Stomach smooth muscle (tissue), 2 donors: Measurements from ENCODE around the gene MSRB2.
A peak's percentile ranks its signal among the peaks of the same experiment; 100 is the strongest.
"Not testable (repeated sequence)": the region's sequence is repeated elsewhere in the genome, so short reads cannot be mapped to it uniquely, and the experiment has no call there.

Experiments used
- H3K27ac ChIP-seq: one replicate; pipeline ENCODE4 v1.7.0; 2013; ENCODE audit warnings: mild to moderate bottlenecking, low read length, inconsistent platforms
- H3K27me3 ChIP-seq, 2 donors: one replicate each; pipeline ENCODE4 v1.7.0; 2013; ENCODE audit warnings: low read length in 2 of 2; ENCODE audit not compliant: insufficient read depth in 2 of 2, control insufficient read depth in 1 of 2
- H3K36me3 ChIP-seq, 2 donors: one replicate each; pipeline ENCODE4 v1.7.0; 2013; ENCODE audit warnings: low read length in 2 of 2; ENCODE audit not compliant: control insufficient read depth in 2 of 2, insufficient read depth in 2 of 2
- H3K4me1 ChIP-seq: one replicate; pipeline ENCODE4 v1.7.0; 2013; ENCODE audit warnings: low read length; ENCODE audit not compliant: control insufficient read depth, insufficient read depth
- H3K4me3 ChIP-seq, 2 donors: one replicate each; pipeline ENCODE4 v1.7.0; 2013; ENCODE audit warnings: low read length in 2 of 2
- H3K9ac ChIP-seq, 2 donors: one replicate each; pipeline ENCODE4 v1.7.0; 2013; ENCODE audit warnings: low read length in 2 of 2, mild to moderate bottlenecking in 1 of 2
- H3K9me3 ChIP-seq, 2 donors: one replicate each; pipeline ENCODE4 v1.7.0; 2013; ENCODE audit warnings: low read length in 2 of 2; ENCODE audit not compliant: control insufficient read depth in 2 of 2
- donor health status: healthy.
- donor health status: Pancreatic carcinoma.

Gene MSRB2

DNA sequence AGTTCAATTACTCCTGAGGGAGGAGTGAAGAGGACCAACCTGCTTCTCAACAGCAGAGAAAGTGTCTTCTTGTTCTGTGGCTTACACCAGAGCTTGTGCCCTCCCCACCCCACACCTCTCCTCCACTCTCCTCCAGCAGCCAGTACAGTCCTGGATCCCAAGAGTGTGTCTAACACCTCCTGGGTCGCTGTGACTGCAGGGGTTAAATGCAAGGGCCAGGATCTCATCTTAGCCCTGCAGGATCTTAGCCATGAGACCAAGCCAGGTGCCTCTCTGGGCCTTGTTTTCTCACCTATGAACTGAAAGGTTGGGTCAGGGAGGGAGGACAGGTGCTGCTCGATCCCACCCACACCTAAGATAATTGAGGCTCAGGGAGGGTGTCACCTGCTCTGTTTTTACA is 34.5 kb upstream of the MSRB2 start:
- no peaks in the 10 kb centered on the region for H3K27me3 ChIP-seq
- no peak overlapping the region for H3K4me3 ChIP-seq
- H3K9ac ChIP-seq, result no peak overlapping the region
- H3K27ac ChIP-seq, result no peak overlapping the region
- peaks cover 0 to 2% of the 10 kb centered on the region in 2 donors for H3K9me3 ChIP-seq
- H3K4me1 ChIP-seq, result peaks cover 5% of the 10 kb centered on the region
- H3K36me3 ChIP-seq, result no peaks in the 10 kb centered on the region

- peak overlapping the region; percentile 40 to 47 for H3K4me3 ChIP-seq
- no peaks in the 10 kb centered on the region for H3K36me3 ChIP-seq
- H3K9ac ChIP-seq, result no peak overlapping the region
Observed at GRCh38 chr10:23063045-23063972, 32.1 kb upstream of the MSRB2 start.

GRCh38 chr10:23063973-23064812 is 31.2 kb upstream of the MSRB2 start:
- H3K36me3 ChIP-seq, result no peaks in the 10 kb centered on the region
- no peaks in the 10 kb centered on the region for H3K27me3 ChIP-seq
- no peak overlapping the region for H3K27ac ChIP-seq
- no peaks in the 10 kb centered on the region for H3K9me3 ChIP-seq
- peaks cover 13% of the 10 kb centered on the region for H3K4me1 ChIP-seq
- no peak overlapping the region for H3K9ac ChIP-seq
- peak overlapping the region in 1 of 2 donors; percentile 40 for H3K4me3 ChIP-seq

More at GRCh38 chr10:23063045-23063972, 32.1 kb upstream of the MSRB2 start:
- Histone ChIP-seq H3K9me3 (peaks cover 0 to 2% of the 10 kb centered on the region in 2 donors), H3K27me3 (no peaks in the 10 kb centered on the region), H3K27ac (no peak overlapping the region), H3K4me1 (peaks cover 9% of the 10 kb centered on the region)

GRCh38 chr10:23064813-23065114 is 30.6 kb upstream of the MSRB2 start:
- H3K36me3 ChIP-seq, H3K9me3 ChIP-seq, H3K27me3 ChIP-seq, H3K9ac ChIP-seq, H3K4me3 ChIP-seq: not testable (repeated sequence)
- H3K27ac ChIP-seq, result peak overlapping the region; percentile 18
- peaks cover 18% of the 10 kb centered on the region for H3K4me1 ChIP-seq

DNA sequence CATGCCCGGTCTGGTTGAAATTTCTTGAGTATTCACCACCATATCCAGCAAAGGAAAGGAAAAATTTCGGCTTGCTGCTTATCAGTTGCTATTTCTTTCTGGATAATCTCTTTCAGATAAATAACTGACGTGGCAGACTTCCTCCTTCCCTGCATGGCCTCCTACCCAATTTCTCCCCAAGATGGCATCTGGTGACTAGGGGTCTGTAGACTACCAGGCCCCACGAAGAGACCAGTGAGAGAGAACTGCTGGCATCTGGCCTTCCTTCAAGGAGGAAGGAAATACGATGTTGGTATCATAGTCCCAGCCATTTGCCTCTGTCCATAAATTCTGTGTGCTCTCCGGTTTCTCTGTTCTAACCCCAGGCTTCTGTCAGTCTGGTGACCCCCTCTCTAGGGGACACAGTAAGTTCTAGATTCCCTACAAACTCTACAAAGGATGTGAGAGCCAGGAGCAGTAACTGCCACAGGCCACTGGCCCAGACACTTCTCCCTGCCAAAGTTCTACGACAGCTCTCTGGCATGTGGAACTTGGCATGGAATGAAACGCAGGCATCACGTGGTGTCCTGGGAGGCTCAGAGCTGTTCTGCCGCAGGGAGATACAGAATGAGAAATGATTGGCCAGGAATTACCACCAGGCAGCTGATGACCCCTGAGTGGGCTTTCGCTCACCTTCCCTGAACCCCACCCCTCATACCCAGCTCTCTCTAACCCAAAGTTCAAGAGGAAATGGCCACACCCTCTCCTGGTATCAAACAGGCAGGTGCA is 30.0 kb upstream of the MSRB2 start:
- H3K9ac ChIP-seq, result peak overlapping the region; percentile 5 to 9

GRCh38 chr10:23067337-23067736 is 28.0 kb upstream of the MSRB2 start:
- Histone ChIP-seq H3K27me3 (no peaks in the 10 kb centered on the region), H3K4me1 (peaks cover 18% of the 10 kb centered on the region), H3K27ac (no peak overlapping the region), H3K4me3 (no peak overlapping the region), H3K9ac (no peak overlapping the region), H3K9me3 (no peaks in the 10 kb centered on the region), H3K36me3 (no peaks in the 10 kb centered on the region)

More for the DNA sequence above, 30.0 kb upstream of the MSRB2 start:
- Histone ChIP-seq H3K4me3 (peak overlapping the region in 1 of 2 donors; percentile 8), H3K9me3 (no peaks in the 10 kb centered on the region), H3K27me3 (no peaks in the 10 kb centered on the region), H3K27ac (peak overlapping the region; percentile 18), H3K4me1 (peaks cover 18% of the 10 kb centered on the region), H3K36me3 (no peaks in the 10 kb centered on the region)

DNA sequence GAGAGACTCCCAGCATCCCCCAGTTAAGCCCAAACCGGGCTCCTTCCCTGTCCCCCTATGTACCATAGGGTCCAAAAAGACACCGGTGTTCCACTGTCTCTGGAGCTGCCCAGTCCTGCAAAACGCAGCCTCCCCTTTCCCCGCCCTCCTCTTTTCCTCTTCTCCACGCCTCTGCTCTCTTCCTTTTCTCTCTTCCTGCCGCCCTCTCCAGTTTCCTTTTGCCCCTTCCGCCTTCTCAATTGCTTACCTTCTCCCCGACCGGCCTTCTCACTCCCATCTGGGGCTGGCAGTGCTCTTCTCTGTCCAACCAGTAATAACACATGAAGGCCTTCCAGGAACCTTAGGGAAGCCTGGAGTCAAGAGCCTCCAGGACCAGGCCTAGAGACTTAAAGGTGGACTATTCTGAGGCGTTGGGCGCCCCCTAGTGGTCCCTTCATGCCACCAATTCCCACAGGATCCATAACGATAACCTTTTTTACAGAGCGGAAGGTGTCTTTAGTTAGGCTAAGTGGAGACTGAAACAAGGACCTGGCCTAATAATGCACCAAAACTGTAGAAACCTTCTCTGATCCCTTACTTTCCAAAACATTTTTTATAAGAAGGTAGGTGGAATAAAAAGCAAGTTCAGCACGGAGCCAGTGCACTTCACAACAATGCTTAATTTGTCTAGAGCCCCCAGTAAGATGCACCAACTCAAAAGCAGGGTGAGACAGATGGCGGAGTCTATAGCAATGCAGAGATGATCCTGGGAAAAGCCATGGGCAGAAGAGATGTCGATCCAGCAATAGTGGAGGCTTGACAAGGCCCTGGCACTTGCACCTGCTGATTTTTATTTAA is 27.2 kb upstream of the MSRB2 start:
- no peak overlapping the region for H3K9ac ChIP-seq
- H3K4me1 ChIP-seq, result peaks cover 18% of the 10 kb centered on the region
- no peaks in the 10 kb centered on the region for H3K36me3 ChIP-seq
- no peak overlapping the region for H3K27ac ChIP-seq
- H3K27me3 ChIP-seq, result no peaks in the 10 kb centered on the region
- no peak overlapping the region for H3K4me3 ChIP-seq
- H3K9me3 ChIP-seq, result no peaks in the 10 kb centered on the region

DNA sequence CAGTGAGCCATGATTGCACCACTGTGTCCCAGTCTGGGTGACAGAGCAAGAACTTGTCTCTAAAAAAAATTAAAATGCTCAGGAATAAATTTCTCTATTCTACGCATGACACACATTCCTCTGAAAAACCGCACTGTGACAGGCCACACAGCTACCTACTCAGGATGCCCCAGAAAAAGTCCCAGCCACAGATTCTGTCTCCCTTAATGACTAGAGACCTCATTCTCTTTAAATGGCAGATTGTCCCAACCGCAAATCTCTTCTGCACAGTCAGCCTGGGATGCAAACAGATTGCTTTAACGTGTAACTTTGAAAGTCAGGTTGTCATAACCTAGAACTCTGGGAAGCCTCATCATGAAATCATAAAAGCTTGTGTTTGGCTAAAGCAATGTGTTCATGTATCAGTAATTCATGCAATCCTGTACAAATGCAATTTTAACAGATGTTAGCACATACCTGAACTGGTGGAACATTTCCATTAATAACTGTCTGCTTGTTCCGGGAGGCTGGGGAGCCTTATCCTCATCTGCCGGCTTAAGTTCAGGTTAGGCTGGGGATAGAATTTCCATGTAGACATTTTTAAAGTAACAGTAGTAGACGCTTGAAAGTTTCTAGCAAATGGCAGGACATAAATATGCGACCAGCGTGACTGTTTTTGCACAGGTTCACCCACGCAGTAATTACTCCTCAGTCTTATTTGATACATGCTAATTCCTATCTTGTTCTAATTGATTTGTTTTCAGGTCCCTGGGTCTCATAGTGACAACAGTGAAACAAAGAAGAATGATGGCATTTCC is 26.2 kb upstream of the MSRB2 start:
- Histone ChIP-seq H3K4me1 (peaks cover 18% of the 10 kb centered on the region), H3K36me3 (no peaks in the 10 kb centered on the region), H3K4me3 (no peak overlapping the region), H3K27ac (no peak overlapping the region), H3K9ac (no peak overlapping the region), H3K9me3 (no peaks in the 10 kb centered on the region), H3K27me3 (no peaks in the 10 kb centered on the region)

GRCh38 chr10:23070092-23070912 is 25.1 kb upstream of the MSRB2 start:
- H3K36me3 ChIP-seq, H3K4me3 ChIP-seq, H3K27me3 ChIP-seq, H3K27ac ChIP-seq, H3K9ac ChIP-seq, H3K9me3 ChIP-seq: not testable (repeated sequence)
- peaks cover 18% of the 10 kb centered on the region for H3K4me1 ChIP-seq
